ENCODE data around the gene OSBPL9.
"Not testable (repeated sequence)": the region's sequence is repeated elsewhere in the genome, so short reads cannot be mapped to it uniquely, and the experiment has no call there.

Gene OSBPL9

GRCh38 chr1:51666478-51666877 is 49.6 kb downstream of the OSBPL9 start:
- DNase-seq (ENCODE audit: low read depth) = peak; percentile 90

GRCh38 chr1:51667561-51667960 is 50.7 kb downstream of the OSBPL9 start:
- no peak for DNase-seq (ENCODE audit: low read depth)

GRCh38 chr1:51669272-51669671 is 52.4 kb downstream of the OSBPL9 start:
- DNase-seq (ENCODE audit: low read depth) = no peak

GRCh38 chr1:51669816-51670215 is 52.9 kb downstream of the OSBPL9 start:
- DNase-seq (ENCODE audit: low read depth) = no peak

- DNase-seq (ENCODE audit: low read depth) = no peak
These were observed 54.8 kb downstream of the OSBPL9 start for GRCh38 chr1:51671527-51672325.

GRCh38 chr1:51673279-51673678 is 56.4 kb downstream of the OSBPL9 start:
- no peak for DNase-seq (ENCODE audit: low read depth)

- DNase-seq (ENCODE audit: low read depth) = no peak
These were observed 58.4 kb downstream of the OSBPL9 start for GRCh38 chr1:51675177-51675780.

GRCh38 chr1:51679435-51679834 is 62.5 kb downstream of the OSBPL9 start:
- no peak for DNase-seq (ENCODE audit: low read depth)

GRCh38 chr1:51684776-51685175 is 67.9 kb downstream of the OSBPL9 start:
- no peak for DNase-seq (ENCODE audit: low read depth)

GRCh38 chr1:51686450-51686849 is 69.6 kb downstream of the OSBPL9 start:
- no peak for DNase-seq (ENCODE audit: low read depth)

- DNase-seq (ENCODE audit: low read depth) = no peak
These were observed 72.2 kb downstream of the OSBPL9 start for GRCh38 chr1:51689075-51689440.

GRCh38 chr1:51689643-51690042 is 72.8 kb downstream of the OSBPL9 start:
- no peak for DNase-seq (ENCODE audit: low read depth)

GRCh38 chr1:51690285-51690961 is 73.5 kb downstream of the OSBPL9 start:
- no peak for DNase-seq (ENCODE audit: low read depth)

GRCh38 chr1:51691920-51692319 is 75.0 kb downstream of the OSBPL9 start:
- DNase-seq (ENCODE audit: low read depth) = no peak

GRCh38 chr1:51693419-51694155 is 76.7 kb downstream of the OSBPL9 start:
- no peak for DNase-seq (ENCODE audit: low read depth)

GRCh38 chr1:51697166-51697565 is 80.3 kb downstream of the OSBPL9 start:
- DNase-seq (ENCODE audit: low read depth) = no peak

- DNase-seq (ENCODE audit: low read depth) = no peak
These were observed 82.5 kb downstream of the OSBPL9 start for GRCh38 chr1:51699391-51699790.

- not testable (repeated sequence) for DNase-seq (ENCODE audit: low read depth)
These were observed 84.9 kb downstream of the OSBPL9 start for GRCh38 chr1:51701782-51702181.

GRCh38 chr1:51702220-51702619 is 85.3 kb downstream of the OSBPL9 start:
- not testable (repeated sequence) for DNase-seq (ENCODE audit: low read depth)

- no peak for DNase-seq (ENCODE audit: low read depth)
These were observed 88.1 kb downstream of the OSBPL9 start for GRCh38 chr1:51705035-51705434.

- DNase-seq (ENCODE audit: low read depth) = no peak
These were observed 92.2 kb downstream of the OSBPL9 start for GRCh38 chr1:51708911-51709760.

GRCh38 chr1:51709951-51710350 is 93.1 kb downstream of the OSBPL9 start:
- DNase-seq (ENCODE audit: low read depth) = no peak

Measured in GM04503 (cell line).